Retinal pigment epithelial cell (primary cell): ENCODE measurements around the gene RCAN3.
A peak's percentile ranks its signal among the peaks of the same experiment; 100 is the strongest.

Experiments
- DNase-seq: peaks from one replicate; pipeline ENCODE4 v3.0.0-alpha.2; 2010; ENCODE audit warnings: low read depth
- H3K4me3 ChIP-seq: 2 replicates; pipeline ENCODE4 v1.5.1; 2011; ENCODE audit warnings: mild to moderate bottlenecking, low read length, control low read depth, moderate library complexity
- CTCF ChIP-seq: conservative IDR thresholded peaks from 2 replicates; pipeline ENCODE4 v1.5.1; 2011; ENCODE audit warnings: low read depth, low read length, control low read depth, inconsistent platforms

The RCAN3 gene

GRCh38 chr1:24493785-24494184 is 8.9 kb upstream of the RCAN3 start:
- TF ChIP-seq CTCF, result no peak
- no peak overlapping the region for H3K4me3 ChIP-seq
- DNase-seq, result no peak

GRCh38 chr1:24498589-24498988 is 4.0 kb upstream of the RCAN3 start:
- DNase-seq, result no peak
- no peak overlapping the region for H3K4me3 ChIP-seq
- no peak for TF ChIP-seq CTCF

- TF ChIP-seq CTCF, result no peak
- DNase-seq, result no peak
- no peak overlapping the region for H3K4me3 ChIP-seq
These were observed 2.1 kb upstream of the RCAN3 start for GRCh38 chr1:24500448-24501048.

GRCh38 chr1:24501371-24502064 is 1.1 kb upstream of the RCAN3 start:
- DNase-seq, result no peak
- peak overlapping the region; percentile 77 for H3K4me3 ChIP-seq
- TF ChIP-seq CTCF, result no peak

- TF ChIP-seq CTCF, result no peak
- no peak for DNase-seq
- peak overlapping the region; percentile 77 for H3K4me3 ChIP-seq
These were observed 449 bp upstream of the RCAN3 start for GRCh38 chr1:24502065-24502708.

GRCh38 chr1:24503059-24503751 is 569 bp downstream of the RCAN3 start:
- TF ChIP-seq CTCF, result no peak
- no peak for DNase-seq
- peak overlapping the region; percentile 77 for H3K4me3 ChIP-seq
